ENCODE data around the gene ENAH. TPM values are rescaled to one million over a fixed set of nuclear protein-coding genes. Genes with fewer than 3 reads are reported as not detected.
A peak's percentile ranks its signal among the peaks of the same experiment; 100 is the strongest.

ENAH gene
- total and polyA plus RNA-seq, 2 experiments from 2014 or later: 46.4 to 124 TPM

DNA sequence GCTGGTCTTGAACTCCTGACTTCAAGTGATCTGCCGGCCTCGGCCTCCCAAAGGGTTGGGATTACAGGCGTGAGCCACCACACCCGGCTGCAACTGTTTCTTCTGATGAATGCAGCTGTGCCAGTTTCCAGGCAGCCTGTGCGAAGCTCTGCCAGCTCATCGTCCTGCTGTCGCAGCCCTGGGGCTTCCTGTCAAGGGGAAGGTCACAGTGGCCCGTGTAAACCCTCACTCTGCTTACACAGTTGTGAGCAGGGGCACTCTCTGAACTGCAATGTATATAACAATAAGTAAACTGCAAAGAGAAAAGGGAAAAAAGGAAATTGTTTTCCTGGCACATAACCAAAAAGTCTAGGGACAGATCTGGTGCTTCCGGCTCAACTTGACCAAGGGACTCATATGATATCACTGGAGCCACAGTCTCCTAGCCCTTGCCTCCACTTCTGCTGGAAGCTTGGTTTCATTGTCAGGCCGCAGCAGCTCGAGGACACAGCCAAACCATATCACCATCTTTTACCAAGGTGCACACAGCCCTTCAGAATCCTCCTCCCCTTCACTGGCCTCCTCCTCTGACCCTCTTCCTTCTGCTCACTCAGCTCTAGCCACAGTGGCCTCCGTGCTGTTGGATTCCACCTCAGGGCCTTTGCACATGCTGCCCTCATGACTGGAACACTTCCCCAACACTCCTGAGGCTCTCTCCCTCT is 202.3 kb downstream of the ENAH start:
- H3K4me3 ChIP-seq: no peak overlapping the region
- H3K27me3 ChIP-seq: no peaks in the 10 kb centered on the region
- no peak for DNase-seq (ENCODE audit: low read depth in 1 of 2, low spot score in 1 of 2)
- no peaks in the 10 kb centered on the region for H3K36me3 ChIP-seq
- no peak overlapping the region for H3K27ac ChIP-seq
- H3K4me1 ChIP-seq (ENCODE audit: low read depth): peaks cover 10% of the 10 kb centered on the region
- TF ChIP-seq, protein P1, sequence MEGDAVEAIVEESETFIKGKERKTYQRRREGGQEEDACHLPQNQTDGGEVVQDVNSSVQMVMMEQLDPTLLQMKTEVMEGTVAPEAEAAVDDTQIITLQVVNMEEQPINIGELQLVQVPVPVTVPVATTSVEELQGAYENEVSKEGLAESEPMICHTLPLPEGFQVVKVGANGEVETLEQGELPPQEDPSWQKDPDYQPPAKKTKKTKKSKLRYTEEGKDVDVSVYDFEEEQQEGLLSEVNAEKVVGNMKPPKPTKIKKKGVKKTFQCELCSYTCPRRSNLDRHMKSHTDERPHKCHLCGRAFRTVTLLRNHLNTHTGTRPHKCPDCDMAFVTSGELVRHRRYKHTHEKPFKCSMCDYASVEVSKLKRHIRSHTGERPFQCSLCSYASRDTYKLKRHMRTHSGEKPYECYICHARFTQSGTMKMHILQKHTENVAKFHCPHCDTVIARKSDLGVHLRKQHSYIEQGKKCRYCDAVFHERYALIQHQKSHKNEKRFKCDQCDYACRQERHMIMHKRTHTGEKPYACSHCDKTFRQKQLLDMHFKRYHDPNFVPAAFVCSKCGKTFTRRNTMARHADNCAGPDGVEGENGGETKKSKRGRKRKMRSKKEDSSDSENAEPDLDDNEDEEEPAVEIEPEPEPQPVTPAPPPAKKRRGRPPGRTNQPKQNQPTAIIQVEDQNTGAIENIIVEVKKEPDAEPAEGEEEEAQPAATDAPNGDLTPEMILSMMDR (IDR thresholded peaks at IDR 0.05; ENCODE audit: low read depth, low read length): no peak
- no peaks in the 10 kb centered on the region for H3K9me3 ChIP-seq (ENCODE audit: low read depth)

DNA sequence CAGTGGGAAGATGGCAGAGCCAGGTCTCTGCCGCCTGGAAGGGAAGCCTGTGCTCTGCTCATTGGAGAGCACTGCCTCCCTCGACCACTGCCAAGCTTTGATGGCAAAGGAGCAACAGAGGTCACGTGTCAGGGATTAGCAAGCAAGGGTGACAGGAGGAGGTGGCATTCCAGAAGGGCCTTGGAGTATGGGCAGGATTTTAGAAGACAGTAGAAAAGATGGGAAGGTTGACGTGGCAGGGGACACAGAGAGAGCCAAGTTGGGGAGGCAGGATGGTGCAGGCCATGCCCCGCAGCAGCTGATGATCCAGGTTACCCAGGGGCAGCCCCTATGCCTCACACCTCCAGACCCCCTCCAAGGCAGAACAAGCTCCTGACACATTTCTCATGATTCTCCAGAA is 203.1 kb downstream of the ENAH start:
- Histone ChIP-seq H3K9me3 (ENCODE audit: low read depth) (no peaks in the 10 kb centered on the region), H3K27me3 (no peaks in the 10 kb centered on the region), H3K27ac (no peak overlapping the region), H3K4me1 (ENCODE audit: low read depth) (peaks cover 10% of the 10 kb centered on the region), H3K4me3 (no peak overlapping the region), H3K36me3 (no peaks in the 10 kb centered on the region)
- TF ChIP-seq, protein P1 (IDR thresholded peaks at IDR 0.05; ENCODE audit: low read depth, low read length): no peak
- no peak for DNase-seq (ENCODE audit: low read depth in 1 of 2, low spot score in 1 of 2)

DNA sequence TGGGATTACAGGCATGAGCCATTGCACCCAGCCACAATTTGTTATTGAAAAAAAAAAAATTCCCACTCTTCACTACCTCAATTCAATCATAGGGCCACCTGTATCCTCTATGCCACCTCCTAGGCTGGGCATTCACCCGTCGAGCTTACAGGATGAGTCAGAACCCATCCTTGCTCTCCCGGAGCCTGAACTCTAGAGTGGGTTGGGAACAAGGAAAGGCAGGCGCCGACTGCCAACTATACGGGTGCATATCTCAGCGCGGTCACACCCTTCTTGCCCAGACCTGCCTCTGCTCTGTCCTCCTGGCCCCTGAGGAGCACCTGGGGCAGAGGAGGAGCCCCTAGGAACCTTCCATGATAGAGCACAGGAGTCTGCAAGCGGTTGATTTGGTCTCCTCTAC is 203.7 kb downstream of the ENAH start:
- Histone ChIP-seq H3K4me1 (ENCODE audit: low read depth) (peaks cover 10% of the 10 kb centered on the region), H3K27me3 (no peaks in the 10 kb centered on the region), H3K36me3 (no peaks in the 10 kb centered on the region), H3K9me3 (ENCODE audit: low read depth) (no peaks in the 10 kb centered on the region), H3K27ac (no peak overlapping the region), H3K4me3 (no peak overlapping the region)
- TF ChIP-seq, protein P1 (IDR thresholded peaks at IDR 0.05; ENCODE audit: low read depth, low read length): no peak
- DNase-seq (ENCODE audit: low read depth in 1 of 2, low spot score in 1 of 2): no peak

DNA sequence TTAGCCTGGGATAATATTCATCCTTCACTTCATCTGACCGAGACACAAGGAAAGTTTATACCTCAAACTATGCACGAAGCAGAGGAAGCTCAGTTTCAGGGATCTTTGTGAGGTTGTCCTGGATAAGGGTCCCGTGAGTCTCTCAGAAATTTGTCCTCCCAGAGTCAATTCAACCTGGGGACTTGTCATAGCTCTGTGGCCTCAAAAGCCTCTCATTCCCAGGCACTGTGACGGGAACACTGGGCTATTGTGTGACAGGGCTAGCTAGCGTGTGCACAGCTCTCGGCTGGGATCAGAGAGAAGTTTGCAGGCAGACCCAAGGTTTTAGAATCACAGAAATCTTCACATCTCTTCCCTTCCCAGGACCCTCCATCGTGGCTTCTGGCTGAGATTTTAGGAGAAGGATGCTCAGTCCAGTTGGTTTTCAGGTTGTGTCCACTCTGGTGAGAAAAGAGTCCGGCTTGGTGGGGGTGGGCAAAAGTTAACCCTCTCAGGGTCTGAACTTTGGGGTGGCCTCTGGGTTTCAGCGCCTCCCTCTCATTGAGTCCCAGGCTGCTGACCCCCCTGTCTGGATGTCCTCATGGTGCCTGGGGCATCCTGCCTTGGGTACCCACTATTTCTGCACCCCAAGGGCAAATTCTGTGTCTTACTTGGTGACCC is 204.6 kb downstream of the ENAH start:
- H3K27me3 ChIP-seq: no peaks in the 10 kb centered on the region
- no peaks in the 10 kb centered on the region for H3K36me3 ChIP-seq
- DNase-seq (ENCODE audit: low read depth in 1 of 2, low spot score in 1 of 2): no peak
- H3K4me1 ChIP-seq (ENCODE audit: low read depth): peaks cover 10% of the 10 kb centered on the region
- no peak overlapping the region for H3K27ac ChIP-seq
- no peaks in the 10 kb centered on the region for H3K9me3 ChIP-seq (ENCODE audit: low read depth)
- TF ChIP-seq, protein P1 (IDR thresholded peaks at IDR 0.05; ENCODE audit: low read depth, low read length): no peak
- H3K4me3 ChIP-seq: no peak overlapping the region

DNA sequence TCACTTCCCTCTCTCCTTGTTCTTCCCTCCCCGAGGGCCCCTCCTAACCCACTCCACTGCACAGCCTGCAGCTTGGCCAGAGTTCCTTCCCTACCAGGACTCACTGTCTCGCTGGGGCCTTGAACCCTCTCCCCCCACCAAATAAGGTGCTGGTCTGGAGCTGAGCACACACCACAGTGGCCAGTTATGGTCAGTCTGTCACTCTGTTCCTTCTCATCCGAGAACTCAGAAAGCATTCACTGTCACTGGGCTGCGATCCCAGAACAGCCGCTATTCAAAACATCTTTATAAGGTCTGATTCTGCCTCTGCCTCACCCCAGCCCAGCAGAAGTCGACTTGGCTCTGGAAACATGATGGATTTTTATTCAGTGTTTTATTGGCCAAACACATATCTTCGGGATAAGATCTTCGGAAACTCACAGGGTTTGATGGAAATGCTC is 205.3 kb downstream of the ENAH start:
- H3K4me1 ChIP-seq (ENCODE audit: low read depth): peaks cover 10% of the 10 kb centered on the region
- H3K9me3 ChIP-seq (ENCODE audit: low read depth): no peaks in the 10 kb centered on the region
- no peaks in the 10 kb centered on the region for H3K36me3 ChIP-seq
- H3K27ac ChIP-seq: no peak overlapping the region
- DNase-seq (ENCODE audit: low read depth in 1 of 2, low spot score in 1 of 2): peak in 1 of 2 donors; percentile 65
- H3K27me3 ChIP-seq: no peaks in the 10 kb centered on the region
- TF ChIP-seq, protein P1 (IDR thresholded peaks at IDR 0.05; ENCODE audit: low read depth, low read length): no peak
- H3K4me3 ChIP-seq: no peak overlapping the region
